ENCODE results near the gene LACTB.

- no peak for TF ChIP-seq CTCF (tag by site-specific recombination; IDR thresholded peaks at IDR 0.05)
- no peak for TF ChIP-seq ZNF23 (tag by site-specific recombination; IDR thresholded peaks at IDR 0.05; ENCODE audit: borderline replicate concordance)
- no peak for TF ChIP-seq ZNF292 (tag by site-specific recombination; IDR thresholded peaks at IDR 0.05; ENCODE audit: borderline replicate concordance, low read depth)
- TF ChIP-seq ZBTB11 (tag by site-specific recombination; conservative IDR thresholded peaks at IDR 0.05; ENCODE audit: low read depth) = no peak
- no peak for TF ChIP-seq ZNF274 (IDR thresholded peaks at IDR 0.05; ENCODE audit: low read length)
- no peak for TF ChIP-seq ZNF274 (tag by site-specific recombination; IDR thresholded peaks at IDR 0.05; ENCODE audit: borderline replicate concordance)
- no peak for TF ChIP-seq YY1 (tag by site-specific recombination; IDR thresholded peaks at IDR 0.05)
- TF ChIP-seq, protein P1, sequence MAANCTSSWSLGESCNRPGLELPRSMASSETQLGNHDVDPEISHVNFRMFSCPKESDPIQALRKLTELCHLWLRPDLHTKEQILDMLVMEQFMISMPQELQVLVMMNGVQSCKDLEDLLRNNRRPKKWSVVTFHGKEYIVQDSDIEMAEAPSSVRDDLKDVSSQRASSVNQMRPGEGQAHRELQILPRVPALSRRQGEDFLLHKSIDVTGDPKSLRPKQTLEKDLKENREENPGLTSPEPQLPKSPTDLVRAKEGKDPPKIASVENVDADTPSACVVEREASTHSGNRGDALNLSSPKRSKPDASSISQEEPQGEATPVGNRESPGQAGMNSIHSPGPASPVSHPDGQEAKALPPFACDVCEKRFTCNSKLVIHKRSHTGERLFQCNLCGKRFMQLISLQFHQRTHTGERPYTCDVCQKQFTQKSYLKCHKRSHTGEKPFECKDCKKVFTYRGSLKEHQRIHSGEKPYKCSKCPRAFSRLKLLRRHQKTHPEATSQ (tag by site-specific recombination; IDR thresholded peaks at IDR 0.05) = no peak
- no peak for TF ChIP-seq SETDB1 (IDR thresholded peaks at IDR 0.05; ENCODE audit: insufficient read length, low read length)
- TF ChIP-seq REPIN1 (tag by site-specific recombination; IDR thresholded peaks at IDR 0.05; ENCODE audit: low read depth) = no peak
- TF ChIP-seq ZNF585B (tag by site-specific recombination; IDR thresholded peaks at IDR 0.05) = no peak
Observed at GRCh38 chr15:63090887-63091286, 30.8 kb upstream of the LACTB start.
